AG04449 (cell line): ENCODE data around the gene DCTN3.

ENCODE experiments used
- CTCF ChIA-PET: fragments of 350-600 bp; formaldehyde crosslinking; extraction: SDS; loops from one replicate; lab custom pipeline; 2021; ENCODE audit warnings: antibody characterized with exemption; lab: Yijun Ruan, JAX
- POLR2A ChIA-PET: fragments of 400-600, 350-600 bp; formaldehyde crosslinking; extraction: SDS; loops from one replicate; lab custom pipeline; 2020; ENCODE audit warnings: antibody characterized with exemption, inconsistent platforms; lab: Yijun Ruan, JAX
- DNase-seq: peaks from one replicate; pipeline ENCODE4 v3.0.0-alpha.2; 2010; ENCODE audit warnings: low read depth, low spot score
- H3K4me3 ChIP-seq: 2 replicates; pipeline ENCODE4 v1.5.1; 2011; ENCODE audit warnings: low read depth, mild to moderate bottlenecking, control low read depth, low read length
- TF ChIP-seq, protein P1 (sequence below): IDR thresholded peaks from one replicate; pipeline ENCODE4 v1.5.1; 2011; ENCODE audit warnings: mild to moderate bottlenecking, moderate library complexity, low read length, control low read depth, inconsistent platforms; ENCODE audit not compliant: insufficient read depth; ENCODE audit errors: missing control alignments

DCTN3 gene

DNA sequence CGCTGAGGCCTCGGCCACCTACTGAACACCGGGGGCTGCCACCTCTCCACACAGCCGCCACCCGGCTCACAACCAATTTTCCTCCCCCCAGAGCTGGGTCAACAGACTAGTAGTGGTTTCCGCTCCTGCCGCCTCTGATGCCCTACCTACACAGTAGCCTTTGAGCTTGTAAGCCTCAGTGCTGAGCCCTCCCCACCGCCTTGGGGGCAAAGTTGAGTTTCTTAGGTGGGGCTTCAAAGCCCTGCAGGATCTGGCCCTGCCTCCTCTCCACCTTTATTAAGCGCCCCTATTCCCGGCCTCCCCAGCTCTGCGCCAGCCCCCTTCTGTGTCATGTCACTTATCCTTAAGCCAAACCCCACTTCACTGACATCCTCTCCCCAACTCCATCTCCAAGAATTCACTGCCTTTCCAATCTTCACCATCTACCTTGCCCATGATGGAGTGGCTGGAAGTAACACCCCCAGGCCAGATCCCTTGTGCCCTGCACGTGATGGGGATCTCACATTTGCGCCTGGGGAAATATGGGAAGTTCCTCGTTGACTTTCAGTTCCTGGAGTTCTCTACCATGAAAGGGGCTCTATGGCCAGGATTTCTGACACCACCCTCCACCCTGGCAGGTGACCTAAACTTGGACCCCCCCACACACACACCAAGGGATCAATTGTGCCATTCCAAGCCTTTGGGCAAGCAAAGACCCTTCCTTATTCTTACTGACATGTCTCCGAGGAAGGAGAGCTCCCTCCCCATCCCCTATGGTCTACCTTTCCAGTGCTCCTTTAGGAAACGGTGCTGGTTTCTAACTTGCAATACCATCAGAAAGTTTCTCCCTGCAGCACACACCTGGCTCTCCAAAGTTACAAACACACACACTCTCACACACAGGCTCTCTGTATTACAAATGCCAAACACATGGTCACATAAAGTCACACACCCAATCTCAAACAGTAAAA is 28.1 kb downstream of the DCTN3 start:
- no peak for DNase-seq
- CTCF ChIA-PET: interaction anchor here (0.6 to 11.5 kb wide), 66 partner anchors 8 to 813 kb away, joined by 3 to 255 read pairs (median 6); partner anchors contain the start of genes CCL27, DCTN3, ENHO and RPP25L
- TF ChIP-seq, protein P1, sequence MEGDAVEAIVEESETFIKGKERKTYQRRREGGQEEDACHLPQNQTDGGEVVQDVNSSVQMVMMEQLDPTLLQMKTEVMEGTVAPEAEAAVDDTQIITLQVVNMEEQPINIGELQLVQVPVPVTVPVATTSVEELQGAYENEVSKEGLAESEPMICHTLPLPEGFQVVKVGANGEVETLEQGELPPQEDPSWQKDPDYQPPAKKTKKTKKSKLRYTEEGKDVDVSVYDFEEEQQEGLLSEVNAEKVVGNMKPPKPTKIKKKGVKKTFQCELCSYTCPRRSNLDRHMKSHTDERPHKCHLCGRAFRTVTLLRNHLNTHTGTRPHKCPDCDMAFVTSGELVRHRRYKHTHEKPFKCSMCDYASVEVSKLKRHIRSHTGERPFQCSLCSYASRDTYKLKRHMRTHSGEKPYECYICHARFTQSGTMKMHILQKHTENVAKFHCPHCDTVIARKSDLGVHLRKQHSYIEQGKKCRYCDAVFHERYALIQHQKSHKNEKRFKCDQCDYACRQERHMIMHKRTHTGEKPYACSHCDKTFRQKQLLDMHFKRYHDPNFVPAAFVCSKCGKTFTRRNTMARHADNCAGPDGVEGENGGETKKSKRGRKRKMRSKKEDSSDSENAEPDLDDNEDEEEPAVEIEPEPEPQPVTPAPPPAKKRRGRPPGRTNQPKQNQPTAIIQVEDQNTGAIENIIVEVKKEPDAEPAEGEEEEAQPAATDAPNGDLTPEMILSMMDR: no peak
- no peak overlapping the region for H3K4me3 ChIP-seq
- POLR2A ChIA-PET: no interaction called here

DNA sequence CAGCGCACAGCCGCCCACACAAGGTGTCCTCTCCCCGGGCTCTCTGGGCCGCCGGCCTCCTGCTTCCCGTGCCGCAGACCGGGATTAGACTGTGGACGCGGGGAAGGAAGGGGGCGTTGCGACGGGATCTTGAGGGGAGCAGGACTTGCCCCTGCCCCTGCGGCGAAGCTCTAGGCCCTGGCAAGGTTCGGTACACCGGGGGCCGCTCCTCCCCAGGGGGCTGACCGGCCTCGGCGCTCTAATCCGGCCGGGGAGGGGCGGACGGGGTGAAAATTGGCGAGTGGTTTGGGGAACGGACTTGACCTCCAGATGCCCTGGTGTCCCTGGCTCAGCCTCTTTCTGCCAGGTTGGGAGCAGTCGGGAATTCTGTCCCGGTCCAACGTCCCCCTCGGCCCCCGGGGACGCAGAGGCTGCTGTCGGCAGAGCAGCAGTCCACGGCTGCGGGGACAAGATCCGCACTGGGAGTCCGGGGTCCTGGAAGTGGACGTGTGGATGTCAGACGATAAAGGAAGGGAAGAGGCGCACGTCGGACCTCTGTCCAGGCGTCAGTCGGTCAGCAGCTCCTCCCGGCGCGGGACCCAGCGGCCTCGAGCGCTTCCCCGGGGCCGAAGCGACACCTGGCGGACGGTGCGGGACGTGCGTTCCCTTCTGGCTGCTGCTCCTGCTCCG is 28.9 kb downstream of the DCTN3 start:
- no peak overlapping the region; the same call in 1 of the 2 replicates for H3K4me3 ChIP-seq
- POLR2A ChIA-PET: no interaction called here
- CTCF ChIA-PET: interaction anchor here (0.5 to 11.5 kb wide), 66 partner anchors 9 to 812 kb away, joined by 3 to 255 read pairs (median 6); partner anchors contain the start of genes CCL27, DCTN3, ENHO and RPP25L
- TF ChIP-seq, protein P1: peak; percentile 99
- no peak for DNase-seq

DNA sequence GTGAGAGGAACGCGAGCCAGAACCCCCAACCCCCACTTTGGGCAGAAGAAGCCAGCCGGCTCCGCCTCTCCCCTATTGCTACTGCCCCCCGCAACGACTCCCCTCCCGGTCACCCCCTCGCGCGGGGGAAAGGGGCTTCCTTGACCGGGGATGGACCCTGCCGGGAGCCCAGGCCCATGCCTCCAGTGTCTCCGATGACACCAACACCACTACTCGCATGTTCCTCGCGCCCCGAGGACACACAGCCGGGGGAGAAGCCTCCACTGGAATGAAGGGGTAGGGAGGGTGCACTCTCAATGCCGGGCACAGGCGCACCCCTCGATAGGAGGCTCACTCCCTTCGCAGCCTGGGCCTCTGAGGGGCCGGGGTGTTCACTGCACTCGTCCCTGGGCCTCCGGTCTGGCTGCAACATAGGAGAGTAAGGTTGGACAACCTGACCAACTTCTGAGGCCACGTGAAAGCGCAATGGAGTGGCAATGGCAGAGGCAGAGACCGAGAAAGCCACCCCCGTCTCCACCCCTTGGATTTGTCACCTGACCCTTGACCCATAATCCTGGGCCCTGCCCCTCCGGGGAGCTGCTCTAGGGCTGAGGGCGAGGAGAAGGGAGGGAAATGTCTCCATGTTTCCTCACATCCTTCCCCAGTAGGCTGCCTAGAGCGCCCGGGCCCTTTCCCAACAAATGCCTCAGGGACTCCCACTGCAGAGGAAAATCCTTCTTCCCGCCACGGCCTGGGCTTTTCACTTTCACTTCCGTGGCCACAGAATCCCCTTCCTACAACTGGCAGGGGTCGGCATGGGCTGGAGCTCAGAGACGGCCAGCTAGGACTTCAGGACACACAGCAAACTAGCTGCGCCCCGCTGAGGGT is 29.7 kb downstream of the DCTN3 start:
- no peak overlapping the region; the same call in 1 of the 2 replicates for H3K4me3 ChIP-seq
- no peak for DNase-seq
- TF ChIP-seq, protein P1: no peak
- ChIA-PET CTCF (interaction anchor here (0.8 to 11.5 kb wide), 38 partner anchors 10 to 257 kb away, joined by 3 to 255 read pairs (median 8); partner anchors contain the start of genes DCTN3, ENHO and SIGMAR1), POLR2A (no interaction called here)

DNA sequence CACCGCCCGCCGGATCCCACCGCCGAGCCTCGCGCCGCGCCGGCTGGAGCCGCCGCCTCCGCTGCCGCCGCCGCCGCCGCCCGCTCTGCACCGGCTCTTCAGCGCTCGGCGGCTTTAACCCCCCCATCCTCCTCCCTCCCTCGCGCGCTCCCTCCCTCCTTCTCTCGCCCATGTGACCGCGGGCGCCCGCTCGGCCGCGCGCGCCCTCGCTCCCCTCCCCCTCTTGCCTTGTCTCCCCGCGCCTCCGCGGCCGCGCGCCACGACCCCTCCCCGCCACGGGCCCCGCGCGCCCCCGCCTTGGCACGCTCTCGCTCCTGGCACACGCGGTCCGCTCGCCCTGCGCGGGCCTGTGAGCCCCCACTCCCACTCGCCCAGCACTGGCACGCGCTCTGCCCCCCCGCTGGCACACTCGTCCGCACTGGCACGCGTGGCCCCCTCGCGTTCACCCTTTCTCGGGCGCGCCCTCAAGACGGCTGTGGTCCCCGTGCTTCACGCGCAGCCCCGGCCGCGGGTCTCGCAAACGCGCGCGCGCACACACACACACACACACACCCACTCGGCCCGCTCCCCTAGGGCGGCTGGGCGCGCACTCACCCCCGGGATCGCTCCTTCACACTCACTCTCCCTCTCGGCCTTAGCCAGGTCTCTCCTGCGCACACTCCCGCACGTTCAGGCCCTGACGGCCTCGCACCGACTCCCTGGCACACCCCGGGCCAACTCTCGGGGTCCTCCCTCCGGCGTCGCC is 30.5 kb downstream of the DCTN3 start, which contains the start of gene CNTFR:
Gene CNTFR (minus strand): TSS at position 89 of the 745 bp plus-strand sequence. CDS start 20,743 bp downstream, outside the sequence.
- peak within 1 kb of the TSS; percentile 6 for H3K4me3 ChIP-seq

More for the DNA sequence above, 30.5 kb downstream of the DCTN3 start, which contains the start of gene CNTFR:
- TF ChIP-seq, protein P1: no peak
- CTCF ChIA-PET: interaction anchor here (0.5 to 3.2 kb wide), 3 partner anchors 22 to 88 kb away, joined by 3 to 15 read pairs (median 3); no protein-coding TSS in a partner anchor
- no peak for DNase-seq
- POLR2A ChIA-PET: no interaction called here
